GM18499 (cell line): ENCODE measurements around the gene ZNF766.
"Not testable (repeated sequence)": the region's sequence is repeated elsewhere in the genome, so short reads cannot be mapped to it uniquely, and the experiment has no call there.

Source experiments
- ATAC-seq: cut with Tn5 transposase; IDR thresholded peaks from one replicate; pipeline ENCODE4 v1.9.1; 2021; ENCODE audit warnings: moderate number of reproducible peaks; ENCODE audit not compliant: insufficient read depth, unreplicated experiment

The ZNF766 gene

GRCh38 chr19:52269338-52270261 lies at the start of gene ZNF766:
Gene ZNF766, plus strand, starts transcription at chr19:52269587. Its CDS starts 27 bp downstream, at chr19:52269614.
- ATAC-seq = no peak

DNA sequence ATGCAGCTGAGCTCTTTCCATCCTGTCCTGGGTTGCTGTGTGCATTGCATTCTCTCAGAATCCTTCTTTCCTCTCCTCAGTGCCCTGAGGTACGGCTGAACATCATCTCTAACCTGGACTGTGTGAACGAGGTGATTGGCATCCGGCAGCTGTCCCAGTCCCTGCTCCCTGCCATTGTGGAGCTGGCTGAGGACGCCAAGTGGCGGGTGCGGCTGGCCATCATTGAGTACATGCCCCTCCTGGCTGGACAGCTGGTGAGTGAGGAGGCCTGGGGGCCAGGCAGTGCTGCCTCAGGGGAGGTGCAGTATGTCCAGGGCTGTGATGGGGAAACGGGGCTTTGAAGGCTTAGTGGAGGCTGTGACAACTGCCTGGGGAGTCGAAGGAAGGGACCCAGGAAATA lies 49.8 kb upstream of the ZNF766 start:
- no peak for ATAC-seq

DNA sequence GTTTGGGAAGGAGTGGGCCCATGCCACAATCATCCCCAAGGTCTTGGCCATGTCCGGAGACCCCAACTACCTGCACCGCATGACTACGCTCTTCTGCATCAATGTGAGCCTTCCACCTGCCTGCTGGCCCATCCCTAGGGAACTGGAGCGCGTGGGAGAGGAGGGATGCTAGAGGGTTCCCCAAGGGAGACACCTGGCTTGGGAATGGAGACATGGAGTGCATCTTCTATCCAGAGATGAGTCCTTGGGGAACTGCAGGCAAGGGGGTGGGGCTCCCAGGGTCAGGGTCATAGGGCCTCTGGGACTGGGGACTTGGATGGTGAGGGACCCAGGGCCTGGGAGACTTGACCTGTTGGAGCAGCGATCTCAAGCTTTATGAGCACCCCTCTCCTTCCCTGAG lies 48.4 kb upstream of the ZNF766 start:
- ATAC-seq = no peak

GRCh38 chr19:52221831-52222375 lies 47.5 kb upstream of the ZNF766 start:
- ATAC-seq = no peak

- ATAC-seq = no peak
These were observed 45.2 kb upstream of the ZNF766 start for GRCh38 chr19:52224211-52224610.

DNA sequence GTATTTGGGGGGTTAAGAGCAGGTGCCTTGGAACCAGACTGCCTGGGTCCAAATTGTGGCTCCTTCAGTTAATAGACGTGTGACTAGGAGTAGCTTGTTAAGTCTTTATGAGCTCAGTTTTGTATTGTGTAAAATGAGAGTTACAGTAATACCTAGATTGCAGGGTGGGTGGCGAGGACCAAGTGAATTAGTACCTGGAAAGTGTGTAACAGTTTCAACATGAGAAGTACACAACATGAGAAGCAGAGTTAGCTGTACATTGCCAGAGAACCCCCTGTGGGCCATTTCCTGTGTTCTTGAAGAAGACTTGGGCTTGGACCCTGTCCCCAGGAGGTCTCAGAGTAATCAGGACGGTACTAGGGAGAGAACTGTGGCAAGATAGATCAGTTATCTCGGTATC lies 42.7 kb upstream of the ZNF766 start:
- no peak for ATAC-seq

DNA sequence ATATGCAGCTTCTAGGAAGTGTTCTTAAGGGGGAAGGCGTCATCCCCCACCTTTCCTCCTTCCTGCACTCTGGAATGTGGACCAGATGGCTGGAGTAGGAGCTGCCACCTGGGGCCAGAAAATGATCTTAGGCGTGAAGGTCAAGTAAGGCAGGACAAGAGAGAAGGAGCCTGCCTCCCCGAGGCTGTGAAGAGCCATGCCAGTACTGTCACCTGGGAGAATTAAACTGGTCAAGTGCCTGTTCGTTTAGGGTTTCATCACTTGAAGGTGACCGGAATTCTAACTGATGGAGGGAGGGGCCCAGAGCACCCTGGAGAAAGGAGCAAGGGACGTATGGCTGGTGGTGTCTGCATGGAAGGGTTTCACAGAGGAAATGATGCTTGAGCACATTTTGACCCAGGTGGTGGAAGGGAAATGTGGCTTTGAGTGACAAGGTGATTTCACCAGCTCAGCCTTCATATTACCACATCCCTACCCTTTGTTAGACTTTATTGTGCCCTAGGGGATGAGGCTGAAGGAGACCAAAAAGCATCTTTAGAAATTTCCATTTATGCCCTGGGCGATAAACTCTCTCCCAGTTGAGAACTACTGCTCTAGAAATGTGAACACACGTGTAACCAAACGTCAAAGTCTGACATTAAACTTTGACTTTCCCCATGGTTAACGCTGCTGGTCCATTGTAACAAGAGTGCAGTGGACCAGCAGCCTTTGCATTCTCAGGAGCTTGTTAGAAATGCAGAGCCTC lies 42.0 kb upstream of the ZNF766 start:
- ATAC-seq = no peak

DNA sequence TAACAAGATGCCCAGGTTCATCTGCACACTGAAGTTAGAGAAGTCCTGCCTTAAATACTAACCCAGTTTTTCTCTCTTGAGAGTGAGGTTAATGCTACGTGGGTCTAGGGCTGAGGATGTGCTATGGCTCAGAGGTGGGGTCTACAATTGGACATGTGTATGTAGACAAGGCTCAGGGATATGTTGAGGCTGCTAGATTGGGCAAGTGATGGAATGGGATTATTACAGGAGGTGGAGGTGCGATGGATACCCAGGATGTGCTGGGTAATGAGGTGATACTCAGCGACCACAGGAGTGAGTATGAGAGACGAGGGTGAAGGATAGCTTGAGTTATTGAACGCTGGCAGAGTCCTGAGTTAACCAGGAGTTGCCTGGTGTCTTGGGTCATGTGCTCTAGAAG lies 41.4 kb upstream of the ZNF766 start:
- no peak for ATAC-seq

DNA sequence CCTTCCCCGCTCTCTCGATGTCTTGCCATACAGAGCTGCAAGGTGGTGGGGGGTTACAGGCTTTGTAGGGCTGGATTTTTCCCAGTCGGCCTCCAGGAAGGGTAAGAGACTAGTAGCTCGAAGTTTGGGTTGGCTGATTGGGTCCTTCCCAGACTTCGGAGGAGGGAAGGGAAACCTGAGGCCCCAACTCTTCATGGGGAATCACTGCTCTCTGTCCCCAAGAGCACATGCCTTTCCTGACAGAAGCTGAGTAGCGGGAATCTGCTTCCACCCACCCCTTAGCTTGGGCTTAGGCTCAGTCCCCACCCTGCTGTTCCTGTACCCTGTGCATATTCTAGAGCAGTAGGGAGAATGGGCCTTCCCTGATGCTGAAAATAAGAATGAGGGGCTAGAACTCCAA lies 39.9 kb upstream of the ZNF766 start:
- no peak for ATAC-seq

GRCh38 chr19:52230685-52231084 lies 38.7 kb upstream of the ZNF766 start:
- no peak for ATAC-seq

DNA sequence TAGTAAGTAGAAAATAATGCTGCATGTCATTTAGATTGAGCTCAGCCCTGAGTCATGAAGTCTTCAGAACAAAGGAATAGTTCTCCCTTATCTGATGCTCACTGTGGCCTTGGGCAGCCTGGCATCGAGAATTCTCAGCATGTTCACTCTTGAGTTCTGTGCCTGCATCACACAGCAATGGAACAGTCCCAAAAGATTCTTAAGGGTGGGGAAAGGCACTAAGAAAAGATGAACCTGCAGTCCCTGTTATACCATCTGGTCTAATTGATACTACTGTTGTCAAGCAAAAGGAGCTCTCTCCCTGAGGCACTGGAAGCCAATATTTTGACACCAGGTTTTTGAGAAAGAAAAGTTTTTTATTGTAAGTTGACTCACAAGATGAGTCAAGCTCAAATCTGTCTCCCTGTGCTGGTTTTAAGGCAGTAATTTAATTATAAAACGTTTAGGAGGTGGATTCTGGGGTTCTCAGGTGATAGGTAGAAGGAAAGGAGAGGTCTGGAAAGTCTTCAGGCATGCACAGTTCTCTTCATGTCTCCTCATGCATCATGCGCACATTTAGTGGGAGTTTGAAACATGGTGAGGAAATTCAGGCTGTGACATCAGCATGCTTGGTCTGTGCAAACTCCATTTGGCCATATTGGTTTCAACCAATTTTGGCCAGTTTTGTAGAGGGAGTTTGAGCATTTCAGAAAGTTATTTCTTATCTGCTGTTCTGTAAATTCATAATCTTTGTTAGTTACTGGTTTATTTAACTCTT lies 38.1 kb upstream of the ZNF766 start:
- no peak for ATAC-seq

DNA sequence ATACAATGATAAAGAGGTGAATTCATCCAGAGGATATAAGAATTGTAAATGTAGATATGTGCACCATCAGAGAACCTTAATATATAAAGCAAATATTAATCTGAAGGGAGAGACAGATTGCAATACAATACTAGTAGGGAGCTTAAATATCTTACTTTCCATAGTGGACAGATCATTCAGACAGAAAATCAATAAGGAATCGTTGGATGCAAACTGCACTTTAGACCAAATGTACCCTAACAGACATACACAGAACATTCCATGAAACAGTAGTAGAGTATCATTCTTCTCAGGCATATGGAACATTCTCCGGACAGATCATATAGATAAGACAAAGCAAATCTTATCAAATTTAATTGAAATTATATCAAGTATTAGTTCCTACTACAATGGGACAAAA lies 35.0 kb upstream of the ZNF766 start:
- ATAC-seq = no peak

DNA sequence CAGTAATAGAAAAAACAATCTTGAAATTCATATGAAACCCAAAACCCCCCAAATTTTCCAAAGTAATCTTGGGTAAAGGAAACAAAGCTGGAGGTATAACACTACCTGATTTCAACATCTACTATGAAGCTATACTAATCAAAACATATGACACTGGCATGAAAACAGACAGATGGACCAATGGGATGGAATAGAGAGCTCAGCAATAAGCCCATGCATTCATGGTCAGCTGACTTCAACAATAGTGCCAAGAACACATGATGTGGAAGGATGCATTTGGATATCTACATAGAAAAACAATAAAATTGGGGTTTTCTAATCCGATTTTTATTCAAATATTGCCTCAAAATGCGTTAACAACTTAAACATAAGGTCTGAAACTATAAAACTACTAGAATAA lies 32.2 kb upstream of the ZNF766 start:
- no peak for ATAC-seq

DNA sequence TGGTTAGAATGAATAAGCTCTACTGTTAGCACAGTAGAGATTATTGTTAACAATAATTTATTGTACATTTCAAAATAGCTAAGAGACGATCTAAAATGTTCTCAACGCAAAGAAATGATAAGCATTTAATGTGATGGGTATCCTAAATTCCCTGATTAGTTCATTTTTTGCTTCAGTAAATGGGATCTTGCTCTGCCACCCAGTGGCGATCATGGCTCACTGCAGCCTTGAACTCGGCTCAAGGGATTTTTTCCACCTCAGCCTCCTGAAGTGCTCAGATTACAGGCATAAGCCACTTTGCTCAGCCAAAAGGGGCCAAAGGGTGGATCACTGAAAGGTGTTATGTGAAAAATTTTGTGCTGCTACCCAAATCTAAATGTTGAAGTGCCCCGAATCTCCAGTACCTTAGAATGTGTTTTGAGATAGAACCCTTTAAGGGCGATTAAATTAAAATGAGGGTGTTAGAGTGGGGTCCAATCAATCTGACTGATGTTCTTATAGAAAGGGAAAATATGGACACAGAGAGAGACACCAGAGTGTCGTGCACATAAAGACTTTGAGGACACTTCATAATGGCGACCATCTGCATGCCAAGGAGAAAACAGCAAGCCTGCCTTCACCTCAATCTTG lies 31.5 kb upstream of the ZNF766 start:
- ATAC-seq = no peak

- no peak for ATAC-seq
These were observed 25.4 kb upstream of the ZNF766 start for GRCh38 chr19:52244021-52244420.

DNA sequence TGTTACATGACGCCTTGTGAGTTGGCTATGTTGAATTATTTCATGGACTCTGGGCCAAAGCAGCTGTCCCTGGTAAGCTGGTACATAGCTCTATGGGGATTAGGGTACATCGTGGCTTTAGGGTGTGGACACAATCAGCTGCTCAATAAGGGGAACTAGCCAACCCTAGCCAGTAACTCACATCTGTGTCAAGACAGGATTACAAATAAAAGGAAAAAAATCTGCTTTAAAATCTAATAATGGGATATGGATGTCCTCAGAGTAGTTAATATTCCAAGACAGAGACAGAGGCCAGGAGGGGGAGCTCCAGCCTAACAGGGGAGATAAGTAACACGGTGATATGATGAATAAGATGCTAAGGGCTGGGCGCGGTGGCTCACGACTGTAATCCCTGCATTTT lies 21.1 kb upstream of the ZNF766 start:
- ATAC-seq = no peak

DNA sequence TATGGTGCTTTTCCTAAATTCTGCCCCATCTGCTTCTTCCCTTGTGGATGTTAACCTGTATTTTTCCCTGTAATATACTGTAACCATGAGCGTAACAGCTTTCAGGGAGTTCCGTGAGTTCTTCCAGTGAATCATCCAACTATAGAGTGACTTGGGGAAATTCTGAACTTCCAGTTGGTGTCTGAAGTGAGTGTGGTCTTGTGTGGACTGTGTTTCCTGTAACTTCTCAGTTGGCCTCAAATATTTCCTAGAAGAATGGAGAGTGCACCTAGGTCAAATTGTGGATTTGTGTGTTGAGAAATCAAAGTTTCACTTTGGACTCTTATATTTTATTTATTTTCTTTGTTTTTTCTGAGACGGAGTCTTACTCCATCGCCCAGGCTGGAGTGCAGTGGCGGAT lies 11.0 kb upstream of the ZNF766 start:
- no peak for ATAC-seq

DNA sequence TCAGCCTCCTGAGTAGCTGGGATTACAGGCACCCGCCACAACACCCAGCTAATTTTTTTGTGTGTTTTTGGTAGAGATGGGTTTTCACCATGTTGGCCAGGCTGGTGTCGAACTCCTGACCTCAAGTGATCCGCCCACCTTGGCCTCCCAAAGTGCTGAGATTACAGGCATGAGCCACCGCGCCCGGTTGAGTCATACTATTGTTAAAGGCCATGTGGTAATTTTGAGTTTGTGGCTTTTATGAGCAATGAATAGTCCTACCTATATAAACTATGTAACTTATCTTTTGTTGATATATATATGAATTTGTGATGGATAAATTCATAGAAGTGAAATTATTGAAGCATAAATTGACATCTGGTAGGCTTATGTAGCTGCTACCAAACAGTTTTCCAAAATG lies 3.8 kb upstream of the ZNF766 start:
- ATAC-seq = not testable (repeated sequence)

DNA sequence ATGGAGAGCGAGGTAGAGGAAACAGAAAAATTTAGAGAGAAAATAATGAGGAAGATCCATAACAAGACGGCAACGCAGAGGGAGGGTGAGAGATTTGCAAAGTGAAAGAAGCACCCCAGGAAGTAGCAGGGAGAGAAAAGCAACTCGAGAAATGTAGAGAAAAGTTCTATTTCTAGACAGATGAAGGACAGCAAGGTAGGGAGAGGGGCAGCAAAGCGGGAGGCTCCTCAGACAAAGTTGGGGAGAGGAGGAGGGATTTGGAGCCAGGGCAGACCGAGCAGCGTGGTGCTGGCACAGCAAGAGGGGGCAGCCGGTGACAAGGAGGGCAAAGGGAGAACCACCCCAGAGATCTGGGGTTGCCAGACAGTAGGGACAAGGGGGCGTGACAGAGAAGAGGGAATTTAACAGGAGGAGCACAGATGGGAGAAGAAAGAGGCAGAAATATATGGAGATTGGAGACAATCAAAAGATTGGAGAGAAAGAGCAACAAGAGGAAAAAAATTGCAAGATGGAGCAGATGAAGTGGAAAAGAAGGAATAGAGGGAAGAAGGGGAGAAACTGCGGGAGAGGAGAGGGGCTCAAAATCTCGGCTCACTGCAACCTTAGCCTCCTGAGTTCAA lies 989 bp downstream of the ZNF766 start:
- ATAC-seq = no peak

GRCh38 chr19:52273301-52273700 lies 3.9 kb downstream of the ZNF766 start:
- ATAC-seq = no peak
